Endodermal cell (in vitro differentiated cells): ENCODE data around the gene DROSHA. TPM values are rescaled to one million over a fixed set of nuclear protein-coding genes. Genes with fewer than 3 reads are reported as not detected.

ENCODE experiments used
- DNase-seq: peaks from one replicate; pipeline ENCODE4 v3.0.0-alpha.2; 2017
- H3K27ac ChIP-seq: 2 replicates; pipeline ENCODE4 v1.5.1; 2013; ENCODE audit warnings: mild to moderate bottlenecking, low read depth, low read length, moderate library complexity
- H3K27me3 ChIP-seq: 2 replicates; pipeline ENCODE4 v1.6.1; 2013; ENCODE audit warnings: mild to moderate bottlenecking, low read length, moderate library complexity; ENCODE audit not compliant: insufficient read depth, control insufficient read depth, poor library complexity, severe bottlenecking
- H3K36me3 ChIP-seq: 2 replicates; pipeline ENCODE4 v1.7.0; 2013; ENCODE audit warnings: mild to moderate bottlenecking, low read length, moderate library complexity; ENCODE audit not compliant: control insufficient read depth, insufficient read depth
- H3K4me1 ChIP-seq: one replicate; pipeline ENCODE4 v1.7.0; 2013; ENCODE audit warnings: low read length; ENCODE audit not compliant: control insufficient read depth, insufficient read depth
- H3K4me3 ChIP-seq: 2 replicates; pipeline ENCODE4 v1.5.1; 2013; ENCODE audit warnings: mild to moderate bottlenecking, low read length, moderate library complexity
- H3K9ac ChIP-seq: 2 replicates; pipeline ENCODE4 v1.6.1; 2013; ENCODE audit warnings: mild to moderate bottlenecking, low read length, moderate library complexity; ENCODE audit not compliant: poor library complexity, severe bottlenecking; ENCODE audit errors: extremely low read depth
- H3K9me3 ChIP-seq: 2 replicates; pipeline ENCODE4 v1.6.1; 2013; ENCODE audit warnings: mild to moderate bottlenecking, low read length, moderate library complexity; ENCODE audit not compliant: control insufficient read depth
- H3K27ac Mint-ChIP-seq: 2 replicates; pipeline ENCODE4 v1.8.0; 2020; ENCODE audit warnings: mixed read lengths
- H3K27me3 Mint-ChIP-seq: 2 replicates; pipeline ENCODE4 v1.8.0; 2021; ENCODE audit warnings: mild to moderate bottlenecking, mixed read lengths; ENCODE audit not compliant: insufficient read depth
- H3K36me3 Mint-ChIP-seq: 2 replicates; pipeline ENCODE4 v1.8.0; 2020; ENCODE audit warnings: low read depth, mixed read lengths
- H3K4me1 Mint-ChIP-seq: 2 replicates; pipeline ENCODE4 v1.8.0; 2020; ENCODE audit warnings: mixed read lengths
- H3K4me3 Mint-ChIP-seq: 2 replicates; pipeline ENCODE4 v1.8.0; 2020; ENCODE audit warnings: mild to moderate bottlenecking, moderate library complexity, mixed read lengths
- H3K9me3 Mint-ChIP-seq: 2 replicates; pipeline ENCODE4 v1.8.0; 2020; ENCODE audit warnings: mild to moderate bottlenecking, mixed read lengths
- CTCF ChIP-seq: fragments of 200-600 bp; sonication (generic); conservative IDR thresholded peaks from 2 replicates; pipeline ENCODE4 v1.5.0; 2021; ENCODE audit warnings: antibody characterized with exemption, mild to moderate bottlenecking
- WGBS, 2 experiments: methylation state at CpG; one replicate each; pipeline versions ENCODE4 v1.1.5 to v1.1.7; 2013; ENCODE audit warnings: missing lambda C conversion rate in 2 of 2, mixed read lengths in 1 of 2; ENCODE audit not compliant: insufficient coverage in 1 of 2, insufficient read length in 1 of 2; 5-methylcytosine and 5-hydroxymethylcytosine counted together
- long read RNA-seq, 4 experiments: library from polyadenylated mRNA in 2 of 4; library from RNA in 1 of 4; library from capped mRNA in 1 of 4; stranded (forward) in 3 of 4; unstranded in 1 of 4; transcript quantifications; one replicate each; pipeline ENCODE4 v2.0.0, GENCODE V29; 2020 to 2021; ENCODE audit warnings: inconsistent platforms in 1 of 4
- polyA plus RNA-seq, 2 experiments: library from polyadenylated mRNA; stranded (reverse); fragments of 50-300 nt; gene quantifications; one replicate each; pipeline ENCODE4 v1.2.3, GENCODE V29; 2013
- total RNA-seq, 2 donors: library from RNA; stranded (reverse); fragmentation: NEBNext Ultra II Directional in 1 of 2; extraction: Animal tissue kit (Norgen Biotek cat#: 25700) in 1 of 2; gene quantifications; 2 replicates in 1 of 2; 3 replicates in 1 of 2; pipeline ENCODE4 v1.2.1, GENCODE V29; 2021

DROSHA gene
- total RNA-seq, result 100 to 1,000 TPM; 116 to 132 TPM
- 65.9 TPM for polyA plus RNA-seq (2013, experiment 1 of 2)
- polyA plus RNA-seq (2013, experiment 2 of 2), result 65.4 TPM
- long read RNA-seq, experiment 1, full-length matches to known transcripts, result 5 of 25 reads
- long read RNA-seq, experiment 1, partial matches to known transcripts, result 12 of 25 reads
- long read RNA-seq, experiment 1, other reads (novel, unspliced or antisense), result 8 of 25 reads
- long read RNA-seq, experiment 2, full-length matches to known transcripts, result 27 of 151 reads
- long read RNA-seq, experiment 2, partial matches to known transcripts, result 20 of 151 reads
- long read RNA-seq, experiment 2, other reads (novel, unspliced or antisense), result 104 of 151 reads
- long read RNA-seq, experiment 3, full-length matches to known transcripts, result 4 of 54 reads
- long read RNA-seq, experiment 3, partial matches to known transcripts, result 21 of 54 reads
- long read RNA-seq, experiment 3, other reads (novel, unspliced or antisense), result 29 of 54 reads
- long read RNA-seq, experiment 4, partial matches to known transcripts, result 8 of 9 reads
- long read RNA-seq, experiment 4, other reads (novel, unspliced or antisense), result 1 of 9 reads

- Histone ChIP-seq H3K4me3 (peak within 1 kb of the TSS; percentile 99), H3K9ac (peak within 1 kb of the TSS; percentile 87), H3K4me1 (peaks cover 7% of the 10 kb centered on the region), H3K9me3 (no peaks in the 10 kb centered on the region), H3K27ac (peak within 1 kb of the TSS; percentile 58), H3K27me3 (no peaks in the 10 kb centered on the region), H3K36me3 (peaks cover 67% of the 10 kb centered on the region)
- peak; percentile 98 for DNase-seq
- TF ChIP-seq CTCF, result no peak
- Mint-ChIP-seq H3K27ac (peak within 1 kb of the TSS; percentile 98), H3K27me3 (no peaks in the 10 kb centered on the region), H3K36me3 (peaks cover 59% of the 10 kb centered on the region), H3K4me1 (peaks cover 13% of the 10 kb centered on the region), H3K9me3 (no peaks in the 10 kb centered on the region), H3K4me3 (peak within 1 kb of the TSS; percentile 99)
- 0 to 1% methylated on average over 16 to 52 of the region's 52 CpGs for WGBS, 2 experiments
Observed at GRCh38 chr5:31531888-31532547, at the start of gene DROSHA, which contains the start of gene C5orf22. Gene DROSHA (minus strand): TSS chr5:31532093. CDS start chr5:31529059, 3,034 bp downstream. Gene C5orf22 (plus strand): TSS chr5:31532301. CDS start chr5:31532393, 92 bp downstream.

GRCh38 chr5:31579558-31579957, 47.7 kb upstream of the DROSHA start:
- Mint-ChIP-seq H3K27ac (no peak overlapping the region), H3K4me3 (no peak overlapping the region), H3K9me3 (peaks cover 3% of the 10 kb centered on the region), H3K4me1 (no peaks in the 10 kb centered on the region), H3K27me3 (no peaks in the 10 kb centered on the region), H3K36me3 (no peaks in the 10 kb centered on the region)
- Histone ChIP-seq H3K27me3 (no peaks in the 10 kb centered on the region), H3K4me3 (no peak overlapping the region), H3K9me3 (no peaks in the 10 kb centered on the region), H3K27ac (no peak overlapping the region), H3K4me1 (no peaks in the 10 kb centered on the region), H3K36me3 (no peaks in the 10 kb centered on the region), H3K9ac (no peak overlapping the region)
- no peak for TF ChIP-seq CTCF
- no peak for DNase-seq
- WGBS, 2 experiments, result 71 to 91% methylated on average over 1 to 2 of the region's 2 CpGs

- no peak for DNase-seq
- Mint-ChIP-seq H3K36me3 (no peaks in the 10 kb centered on the region), H3K4me1 (no peaks in the 10 kb centered on the region), H3K9me3 (no peaks in the 10 kb centered on the region), H3K27ac (no peak overlapping the region), H3K27me3 (no peaks in the 10 kb centered on the region), H3K4me3 (no peak overlapping the region)
- Histone ChIP-seq H3K4me3 (no peak overlapping the region), H3K4me1 (no peaks in the 10 kb centered on the region), H3K36me3 (no peaks in the 10 kb centered on the region), H3K9ac (no peak overlapping the region), H3K27ac (no peak overlapping the region), H3K9me3 (no peaks in the 10 kb centered on the region), H3K27me3 (no peaks in the 10 kb centered on the region)
- 92 to 100% methylated on average over 3 of the region's 3 CpGs for WGBS, 2 experiments
- no peak for TF ChIP-seq CTCF
Observed at GRCh38 chr5:31577438-31577837, 45.5 kb upstream of the DROSHA start.
